Lower lobe of right lung (tissue), 2 donors: ENCODE results near the gene TMSB4X. TPM values are rescaled to one million over a fixed set of nuclear protein-coding genes. Genes with fewer than 3 reads are reported as not detected.

ENCODE experiments used
- ATAC-seq, 2 donors: fragments of 200-7000 bp; cut with Tn5 transposase; one replicate each; pipeline ENCODE4 v1.9.1; 2020 to 2022; ENCODE audit warnings: mild to moderate bottlenecking in 2 of 2, moderate library complexity in 2 of 2
- DNase-seq: peaks from one replicate; pipeline ENCODE4 v3.0.0-alpha.2; 2020
- H3K27ac ChIP-seq: fragments of 200-600 bp; one replicate; pipeline ENCODE4 v1.8.0; 2022
- H3K27me3 ChIP-seq: fragments of 200-600 bp; one replicate; pipeline ENCODE4 v1.8.0; 2022; ENCODE audit warnings: low read depth
- H3K36me3 ChIP-seq: fragments of 200-600 bp; one replicate; pipeline ENCODE4 v1.8.0; 2022; ENCODE audit warnings: mild to moderate bottlenecking
- H3K4me1 ChIP-seq: fragments of 200-600 bp; one replicate; pipeline ENCODE4 v1.8.0; 2022
- H3K4me3 ChIP-seq: fragments of 200-600 bp; one replicate; pipeline ENCODE4 v1.8.0; 2022; ENCODE audit warnings: mild to moderate bottlenecking
- H3K9me3 ChIP-seq: fragments of 200-600 bp; one replicate; pipeline ENCODE4 v1.8.0; 2022
- CTCF ChIP-seq: fragments of 200-600 bp; IDR thresholded peaks from one replicate; pipeline ENCODE4 v1.8.0; 2022; ENCODE audit warnings: antibody characterized with exemption, mild to moderate bottlenecking
- intact Hi-C: fragments of 100-400 bp; cut with DNase I; formaldehyde crosslinking; loops from one replicate; pipeline ENCODE4 v1.11.0; 2022
- total RNA-seq: library from RNA; stranded (reverse); fragmentation: NEBNext Ultra II Directional; extraction: Animal tissue kit (Norgen Biotek cat#: 25700); gene quantifications from one replicate; pipeline ENCODE4 v1.2.1, GENCODE V29; 2021
- donor health status: DM: no; HTN: yes; CAD: no; lungs with severe emphysema.

TMSB4X gene
- total RNA-seq, 1 donor from 2014 or later = 4,922 TPM

DNA sequence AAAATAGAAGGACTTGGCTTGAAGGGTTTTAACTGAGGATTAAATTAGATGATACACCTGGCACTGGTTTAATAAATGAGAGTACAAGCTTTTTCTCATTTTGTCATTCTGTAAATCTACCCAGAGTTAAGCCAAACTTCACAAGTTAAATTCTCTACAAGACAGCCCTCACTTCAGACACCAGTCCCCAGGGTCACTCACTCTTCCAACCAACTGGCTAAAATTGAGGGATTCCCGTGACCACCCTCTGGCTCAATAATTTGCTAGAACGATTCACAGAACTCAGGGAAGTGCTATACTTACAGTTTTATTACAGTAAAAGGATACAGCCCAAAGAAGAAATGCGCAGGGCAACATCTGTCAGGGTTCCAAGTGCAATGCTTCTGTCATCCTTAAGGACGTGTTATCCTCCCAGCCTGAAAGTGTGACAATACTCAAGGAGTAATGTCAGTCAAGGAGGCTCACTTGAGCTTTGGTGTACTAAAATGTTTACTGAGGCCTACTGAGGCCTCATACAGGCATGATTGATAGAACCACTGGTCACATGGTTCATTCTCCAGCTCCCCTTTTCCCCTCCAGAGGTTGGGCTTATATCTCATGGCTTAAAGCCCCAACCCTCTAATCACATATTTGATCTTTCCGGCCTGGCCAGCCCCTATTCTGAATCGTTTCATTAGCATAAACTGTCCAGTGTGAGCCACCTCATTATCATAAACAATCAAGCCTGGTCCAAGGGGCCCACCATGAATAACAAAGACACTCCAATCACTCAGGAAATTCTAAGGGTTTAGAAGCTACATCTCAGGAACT is 9.6 kb upstream of the TMSB4X start:
- DNase-seq = no peak
- intact Hi-C loops = no loop called here
- no peak overlapping the region for H3K4me3 ChIP-seq
- no peak for TF ChIP-seq CTCF
- peaks cover 2% of the 10 kb centered on the region for H3K4me1 ChIP-seq
- no peaks in the 10 kb centered on the region for H3K36me3 ChIP-seq
- no peaks in the 10 kb centered on the region for H3K27me3 ChIP-seq
- H3K27ac ChIP-seq = no peak overlapping the region
- no peaks in the 10 kb centered on the region for H3K9me3 ChIP-seq
- ATAC-seq = no peak

- intact Hi-C loops = no loop called here
- Histone ChIP-seq H3K4me1 (peaks cover 9% of the 10 kb centered on the region), H3K4me3 (no peak overlapping the region), H3K27me3 (no peaks in the 10 kb centered on the region), H3K9me3 (no peaks in the 10 kb centered on the region), H3K27ac (no peak overlapping the region), H3K36me3 (no peaks in the 10 kb centered on the region)
- no peak for ATAC-seq
- DNase-seq = no peak
- TF ChIP-seq CTCF = no peak
These were observed 8.8 kb upstream of the TMSB4X start for GRCh38 chrX:12966151-12966550.

DNA sequence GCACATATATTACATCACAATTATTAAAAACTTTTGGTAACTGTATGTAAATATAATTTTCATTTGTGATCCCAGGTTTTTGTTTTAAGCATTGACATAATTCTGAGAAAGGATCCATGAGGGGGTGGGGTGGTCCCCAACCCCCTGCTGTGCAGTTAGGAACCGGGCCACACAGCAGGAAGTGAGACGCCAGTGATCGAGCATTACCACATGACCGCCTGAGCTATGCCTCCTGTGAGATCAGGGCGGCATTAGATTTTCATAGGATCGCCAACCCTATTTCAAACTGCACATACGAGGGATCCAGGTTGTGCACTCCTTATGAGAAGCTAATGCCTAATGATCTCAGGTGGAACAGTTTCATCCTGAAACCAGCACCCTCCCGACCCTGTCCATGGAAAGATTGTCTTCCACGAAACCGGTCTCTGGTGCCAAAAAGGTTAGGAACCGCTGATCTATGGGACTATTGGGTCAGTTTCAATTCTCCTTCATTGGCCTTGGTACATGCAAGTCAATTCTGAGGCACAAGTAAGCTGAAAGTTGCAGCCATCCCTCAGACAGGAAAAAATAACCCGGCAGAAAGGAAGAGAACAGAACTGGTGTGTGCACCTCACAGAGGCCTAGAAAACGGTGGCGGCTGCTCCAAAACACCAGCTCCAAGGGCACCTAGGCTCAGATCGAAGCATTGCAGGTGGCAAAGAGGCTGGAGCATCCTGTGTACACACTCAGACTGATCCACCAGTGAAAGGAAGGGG is 7.0 kb upstream of the TMSB4X start:
- no peak for TF ChIP-seq CTCF
- H3K36me3 ChIP-seq = no peaks in the 10 kb centered on the region
- no peaks in the 10 kb centered on the region for H3K9me3 ChIP-seq
- no peak for ATAC-seq
- intact Hi-C loops = no loop called here
- H3K4me3 ChIP-seq = no peak overlapping the region
- H3K27ac ChIP-seq = peak overlapping the region; percentile 24
- H3K27me3 ChIP-seq = no peaks in the 10 kb centered on the region
- peaks cover 17% of the 10 kb centered on the region for H3K4me1 ChIP-seq
- DNase-seq = no peak

GRCh38 chrX:12970691-12971202 is 4.2 kb upstream of the TMSB4X start:
- Histone ChIP-seq H3K4me1 (peaks cover 17% of the 10 kb centered on the region), H3K36me3 (no peaks in the 10 kb centered on the region), H3K27ac (peak overlapping the region; percentile 81), H3K9me3 (no peaks in the 10 kb centered on the region), H3K4me3 (peak overlapping the region; percentile 19), H3K27me3 (no peaks in the 10 kb centered on the region)
- no peak for DNase-seq
- peak; percentile 27 to 34 for ATAC-seq
- peak; percentile 54 for TF ChIP-seq CTCF
- intact Hi-C loops = no loop called here

GRCh38 chrX:12971282-12972003 is 3.5 kb upstream of the TMSB4X start:
- no peak for TF ChIP-seq CTCF
- no peaks in the 10 kb centered on the region for H3K9me3 ChIP-seq
- H3K27me3 ChIP-seq = no peaks in the 10 kb centered on the region
- H3K4me3 ChIP-seq = peak overlapping the region; percentile 19
- H3K36me3 ChIP-seq = no peaks in the 10 kb centered on the region
- peaks cover 17% of the 10 kb centered on the region for H3K4me1 ChIP-seq
- intact Hi-C loops = no loop called here
- H3K27ac ChIP-seq = peak overlapping the region; percentile 81
- ATAC-seq (no peak), DNase-seq (peak; percentile 63)
